LHCN-M2 (cell line): ENCODE data around the gene NOL3. TPM values are rescaled to one million over a fixed set of nuclear protein-coding genes. Genes with fewer than 3 reads are reported as not detected.

Experiments used
- DNase-seq: peaks from one replicate; pipeline ENCODE4 v3.0.0-alpha.2; 2012; ENCODE audit warnings: low read depth
- total RNA-seq: library from RNA; depleted of rRNA; stranded (reverse); fragments of >200 nt; gene quantifications from 2 replicates; pipeline ENCODE4 v1.2.3, GENCODE V29; 2014

NOL3 gene
- total RNA-seq, 1 experiment from 2014 or later, result 58.0 TPM

DNA sequence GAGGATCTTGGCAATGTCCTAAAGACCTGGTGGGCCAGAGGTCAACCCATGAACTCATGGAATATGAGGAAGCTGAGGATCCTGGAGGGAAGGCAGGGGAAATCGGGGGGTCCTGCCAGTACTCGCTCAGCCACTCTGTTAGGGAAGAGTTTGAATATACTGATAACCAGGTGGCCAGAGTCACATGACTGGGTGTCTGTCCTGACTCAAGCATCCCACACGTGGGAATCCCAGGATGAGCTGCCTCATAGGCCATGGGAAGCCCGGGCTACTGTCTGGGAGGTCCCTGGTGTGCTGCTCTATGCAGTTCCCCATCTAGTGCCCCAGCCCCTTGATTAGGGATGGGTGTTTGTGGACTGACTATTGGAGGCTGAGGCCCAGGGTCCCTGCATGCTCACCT is 18.0 kb downstream of the NOL3 start:
- no peak for DNase-seq

DNA sequence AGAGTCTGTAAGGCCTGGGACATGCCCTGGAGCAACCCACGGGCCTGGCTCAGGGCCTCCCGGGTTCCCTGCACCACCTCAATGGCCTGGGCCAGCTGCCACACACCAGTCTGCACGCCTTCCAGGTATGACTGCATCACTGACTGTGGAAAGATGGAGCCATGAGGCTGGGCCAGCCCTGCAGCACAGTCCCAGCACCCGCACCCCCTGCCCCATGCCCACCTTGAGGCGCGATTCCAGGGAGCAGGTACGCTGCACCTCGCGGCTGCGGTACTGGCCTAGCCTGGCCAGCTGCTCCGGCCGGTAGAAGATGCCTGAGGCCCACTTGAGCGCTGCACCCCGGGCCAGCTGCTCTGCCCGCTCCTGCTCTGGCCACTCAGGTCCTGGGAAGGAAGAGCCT is 18.5 kb downstream of the NOL3 start:
- no peak for DNase-seq

DNA sequence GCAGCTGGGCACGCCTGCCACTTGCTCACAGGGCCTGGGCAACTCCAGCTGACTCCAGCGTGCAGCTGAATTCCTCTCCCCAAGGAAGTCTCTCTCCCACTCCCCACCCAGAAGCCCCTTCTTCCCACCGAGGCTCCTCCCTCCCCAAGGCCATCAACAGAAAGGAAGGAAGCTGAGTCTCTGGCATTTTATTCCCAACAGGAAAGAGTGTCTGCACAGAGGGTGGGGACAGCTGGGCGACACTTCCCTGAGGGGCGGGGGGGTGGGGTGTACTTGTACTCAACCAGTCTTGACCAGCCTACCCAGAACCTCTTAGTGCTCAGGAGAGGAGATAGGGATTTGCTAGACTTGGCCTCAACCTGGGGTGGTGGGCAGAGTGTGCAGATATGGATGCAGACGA is 19.7 kb downstream of the NOL3 start, which contains the start of gene EXOC3L1:
EXOC3L1 (minus strand) TSS at position 96 of the 400 bp plus-strand sequence. CDS start 460 bp downstream, outside the sequence.
- no peak for DNase-seq

DNA sequence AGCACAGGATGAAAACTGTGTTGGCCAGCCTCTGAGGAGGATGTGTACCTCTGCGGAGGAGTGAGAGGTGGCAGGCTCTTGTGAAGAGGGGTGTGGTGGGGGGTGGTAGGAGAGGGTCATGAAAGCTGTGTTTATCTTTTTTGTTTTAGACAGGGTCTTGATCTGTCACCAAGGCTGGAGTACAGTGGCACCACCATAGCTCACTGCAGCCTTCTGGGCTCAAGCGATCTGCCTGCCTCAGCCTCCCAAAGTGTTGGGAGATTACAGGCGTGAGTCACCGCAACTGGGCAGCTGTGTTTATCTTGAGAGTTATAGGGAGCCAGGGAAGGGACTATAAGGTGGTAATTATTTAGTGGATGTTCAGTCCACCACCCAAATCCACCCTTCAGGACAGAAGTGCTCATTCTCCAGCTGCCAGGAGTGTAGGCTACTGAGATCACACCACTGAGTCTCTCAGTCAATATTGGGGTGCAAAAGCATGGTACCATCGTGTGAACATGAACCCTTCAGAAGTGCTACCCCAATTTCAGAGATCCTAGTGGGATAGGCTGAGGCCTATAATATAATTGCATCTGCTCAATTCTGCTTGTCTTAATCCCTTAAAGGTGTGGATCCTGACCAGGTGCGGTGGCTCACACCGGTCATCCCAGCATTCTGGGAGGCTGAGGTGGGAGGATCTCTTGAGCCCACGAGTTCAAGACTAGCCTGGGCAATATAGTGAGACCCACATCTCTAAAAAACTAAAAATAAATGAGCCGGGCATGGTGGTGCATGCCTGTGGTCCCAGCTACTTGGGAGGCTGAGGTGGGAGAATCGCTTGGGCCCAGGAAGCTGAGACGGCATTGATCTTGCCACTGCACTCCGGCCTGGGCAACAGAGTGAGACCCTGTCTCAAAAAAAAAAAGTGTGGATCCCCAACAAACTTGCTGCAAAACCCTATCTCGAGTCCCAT is 20.4 kb downstream of the NOL3 start:
- DNase-seq, result peak; percentile 75

DNA sequence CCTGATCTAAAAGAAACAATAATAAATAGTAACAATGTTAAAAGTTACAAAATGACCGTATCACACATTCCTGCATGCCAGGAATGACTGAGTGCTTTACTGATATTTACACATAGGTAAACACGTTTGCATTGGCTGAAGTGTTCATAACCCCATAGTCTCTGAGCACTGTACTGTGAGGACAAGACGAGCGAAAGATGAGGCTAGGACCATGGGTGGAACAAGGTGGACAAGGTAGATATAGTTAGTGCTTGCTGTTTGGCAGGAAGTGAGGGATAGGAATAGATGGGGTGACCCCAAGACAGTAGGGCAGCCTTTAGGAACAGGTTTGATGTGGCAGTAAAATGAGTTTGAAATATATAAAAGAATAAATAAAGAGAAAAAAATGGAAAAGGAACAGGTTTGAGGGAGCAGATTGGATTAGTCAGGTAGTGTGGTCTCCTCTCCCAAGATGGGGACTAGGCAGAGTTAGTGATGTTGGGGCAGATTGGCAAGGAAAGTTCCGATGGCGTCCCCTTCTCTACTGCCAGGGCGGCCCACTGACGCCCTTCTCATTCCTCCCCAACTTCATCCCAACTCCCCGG is 21.2 kb downstream of the NOL3 start:
- DNase-seq, result no peak

DNA sequence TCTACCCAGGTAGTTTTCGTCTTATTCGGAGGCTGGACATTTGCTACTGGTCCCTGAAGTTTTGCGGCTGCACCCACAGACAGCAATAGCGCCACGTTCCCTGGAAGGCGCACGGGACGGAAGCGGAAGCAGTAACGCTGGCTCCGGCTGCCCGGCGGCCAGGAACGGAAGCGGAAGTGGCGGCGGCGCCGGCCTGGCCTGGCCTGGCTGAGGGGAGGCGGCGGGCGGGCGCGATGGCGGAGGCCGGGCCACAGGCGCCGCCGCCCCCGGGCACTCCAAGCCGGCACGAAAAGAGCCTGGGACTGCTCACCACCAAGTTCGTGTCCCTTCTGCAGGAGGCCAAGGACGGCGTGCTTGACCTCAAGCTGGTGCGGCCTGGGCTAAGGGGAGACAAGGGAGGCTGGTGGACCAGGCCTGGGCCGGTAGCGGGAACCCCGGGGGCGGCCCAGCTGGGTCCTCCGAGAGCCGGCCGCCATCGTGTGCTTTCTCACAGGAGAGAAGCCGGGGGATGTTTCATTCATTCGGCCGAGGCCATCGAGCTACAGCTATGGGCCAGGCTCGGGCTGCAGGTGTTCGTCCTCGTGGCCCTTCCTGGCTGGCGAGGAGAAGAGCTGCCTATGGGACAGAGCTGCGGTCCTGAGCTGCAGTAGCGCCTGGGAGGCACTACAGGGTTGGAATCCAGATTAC is 21.8 kb downstream of the NOL3 start, which contains the start of gene E2F4:
E2F4 (plus strand) TSS at position 161 of the 687 bp plus-strand sequence; CDS start at position 234, 73 bp downstream.
- peak; percentile 87 for DNase-seq

DNA sequence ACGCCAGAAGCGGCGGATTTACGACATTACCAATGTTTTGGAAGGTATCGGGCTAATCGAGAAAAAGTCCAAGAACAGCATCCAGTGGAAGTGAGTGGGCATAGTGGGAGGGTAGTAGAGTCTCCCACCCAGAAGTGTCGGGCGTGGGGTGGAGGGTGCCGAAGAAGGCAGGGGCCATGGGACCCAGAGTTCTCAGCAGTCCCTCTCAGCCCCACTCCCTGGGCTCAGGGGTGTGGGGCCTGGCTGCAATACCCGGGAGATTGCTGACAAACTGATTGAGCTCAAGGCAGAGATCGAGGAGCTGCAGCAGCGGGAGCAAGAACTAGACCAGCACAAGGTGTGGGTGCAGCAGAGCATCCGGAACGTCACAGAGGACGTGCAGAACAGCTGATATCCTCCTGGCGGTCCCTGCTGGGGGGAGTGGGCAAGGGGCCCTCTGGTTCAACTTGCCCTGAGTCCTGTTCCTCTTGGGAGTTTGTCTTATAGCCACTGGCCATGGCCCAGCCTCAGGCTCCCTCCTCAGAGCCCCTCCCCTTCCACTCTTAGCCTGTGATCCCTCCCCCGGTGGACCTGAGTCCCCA is 22.5 kb downstream of the NOL3 start:
- DNase-seq, result no peak

DNA sequence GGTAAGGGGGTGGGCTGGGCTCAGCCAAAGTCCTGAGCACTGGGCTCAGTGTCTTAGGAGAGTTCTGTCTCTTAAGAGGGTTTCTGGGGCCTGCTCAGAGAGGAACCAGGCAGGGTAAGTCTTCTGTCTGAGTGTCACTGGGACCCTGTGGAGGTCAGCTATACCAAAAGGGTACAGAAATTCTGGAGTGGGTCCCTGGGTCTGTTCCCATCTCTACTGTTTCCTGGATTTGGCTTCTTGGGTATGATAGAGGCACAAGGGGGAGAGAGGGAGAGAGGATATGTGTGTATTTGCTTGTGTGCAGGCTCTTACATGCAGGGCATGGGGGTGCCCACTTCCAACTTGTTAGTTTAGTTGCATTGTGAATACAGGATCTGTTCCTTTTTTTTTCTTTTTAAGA is 23.2 kb downstream of the NOL3 start:
- DNase-seq, result no peak

DNA sequence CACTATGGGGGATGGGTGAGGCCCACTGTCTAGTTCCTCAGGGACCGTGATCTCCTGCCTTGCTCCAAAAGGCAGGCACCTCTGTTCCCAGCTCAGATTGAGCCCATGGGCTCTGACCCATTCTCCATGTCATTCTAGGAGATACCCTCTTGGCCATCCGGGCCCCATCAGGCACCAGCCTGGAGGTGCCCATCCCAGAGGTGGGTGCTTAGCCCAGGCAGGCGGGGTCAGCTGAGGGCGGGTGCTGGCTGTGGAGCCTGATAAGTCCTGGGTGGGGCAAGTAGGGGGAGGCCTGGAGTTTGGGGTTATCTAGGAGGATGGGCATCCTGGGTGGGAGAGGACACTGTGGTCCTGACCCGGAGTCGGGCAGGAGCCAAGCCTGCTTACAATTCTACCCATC is 23.9 kb downstream of the NOL3 start:
- DNase-seq, result no peak

DNA sequence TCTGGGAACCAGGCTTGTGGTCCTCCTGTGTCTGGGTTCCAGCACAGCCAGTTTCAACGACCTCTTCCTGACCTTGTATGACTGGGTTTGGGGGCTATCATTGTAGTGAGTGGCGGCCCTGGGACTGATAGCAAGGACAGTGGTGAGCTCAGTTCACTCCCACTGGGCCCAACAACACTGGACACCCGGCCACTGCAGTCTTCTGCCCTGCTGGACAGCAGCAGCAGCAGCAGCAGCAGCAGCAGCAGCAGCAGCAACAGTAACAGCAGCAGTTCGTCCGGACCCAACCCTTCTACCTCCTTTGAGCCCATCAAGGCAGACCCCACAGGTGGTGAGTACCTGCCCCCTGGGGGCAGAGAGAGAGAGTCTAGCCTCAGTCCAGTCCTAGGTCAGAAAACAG is 25.3 kb downstream of the NOL3 start:
- DNase-seq, result no peak

DNA sequence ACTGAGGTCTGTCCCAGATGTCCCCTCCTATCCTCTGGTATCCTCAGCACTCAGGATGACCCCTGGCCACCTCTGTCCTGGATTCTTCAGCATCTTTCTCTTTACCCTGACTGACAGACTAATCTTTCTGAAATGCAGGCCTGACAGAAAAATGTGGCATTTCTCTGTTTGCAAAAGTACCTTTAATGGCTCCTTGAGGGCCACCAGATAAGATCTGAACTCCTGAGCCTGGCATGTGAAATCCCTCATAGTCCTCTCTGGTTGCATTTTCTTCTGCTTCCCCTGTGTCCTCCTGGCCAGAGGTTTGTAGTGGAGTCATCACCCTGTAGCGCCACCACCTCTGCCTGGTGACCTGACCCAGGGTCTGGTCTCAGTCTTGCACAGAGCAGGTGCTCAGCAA is 26.5 kb downstream of the NOL3 start:
- DNase-seq, result no peak

DNA sequence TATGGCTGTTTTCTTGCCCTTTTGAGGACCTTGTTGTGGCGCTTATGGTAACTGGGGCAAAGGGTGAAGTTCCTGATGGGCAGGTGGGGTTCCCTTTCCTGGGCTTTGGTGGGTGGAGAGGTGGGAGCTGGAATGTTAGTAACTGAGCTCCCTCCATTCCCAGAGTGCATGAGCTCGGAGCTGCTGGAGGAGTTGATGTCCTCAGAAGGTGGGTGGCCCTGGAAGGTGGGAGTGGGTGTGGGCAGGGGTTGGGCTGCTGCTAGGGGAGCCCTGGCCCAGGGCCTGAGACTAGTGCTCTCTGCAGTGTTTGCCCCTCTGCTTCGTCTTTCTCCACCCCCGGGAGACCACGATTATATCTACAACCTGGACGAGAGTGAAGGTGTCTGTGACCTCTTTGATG is 27.4 kb downstream of the NOL3 start:
- DNase-seq, result no peak

DNA sequence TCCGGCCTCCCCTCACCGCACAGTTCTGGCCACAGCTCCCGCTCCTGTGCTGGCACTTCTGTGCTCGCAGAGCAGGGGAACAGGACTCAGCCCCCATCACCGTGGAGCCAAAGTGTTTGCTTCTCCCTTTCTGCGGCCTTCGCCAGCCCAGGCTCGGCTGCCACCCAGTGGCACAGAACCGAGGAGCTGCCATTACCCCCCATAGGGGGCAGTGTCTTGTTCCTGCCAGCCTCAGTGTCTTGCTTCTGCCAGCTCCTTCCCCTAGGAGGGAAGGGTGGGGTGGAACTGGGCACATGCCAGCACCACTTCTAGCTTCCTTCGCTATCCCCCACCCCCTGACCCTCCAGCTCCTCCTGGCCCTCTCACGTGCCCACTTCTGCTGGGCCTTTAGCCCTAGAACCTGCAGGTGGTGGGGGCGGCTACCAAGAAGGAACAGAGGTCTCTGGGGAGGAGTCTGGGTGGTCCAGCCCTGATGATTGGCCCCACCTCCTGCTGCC is 27.9 kb downstream of the NOL3 start:
- DNase-seq, result peak; percentile 50

DNA sequence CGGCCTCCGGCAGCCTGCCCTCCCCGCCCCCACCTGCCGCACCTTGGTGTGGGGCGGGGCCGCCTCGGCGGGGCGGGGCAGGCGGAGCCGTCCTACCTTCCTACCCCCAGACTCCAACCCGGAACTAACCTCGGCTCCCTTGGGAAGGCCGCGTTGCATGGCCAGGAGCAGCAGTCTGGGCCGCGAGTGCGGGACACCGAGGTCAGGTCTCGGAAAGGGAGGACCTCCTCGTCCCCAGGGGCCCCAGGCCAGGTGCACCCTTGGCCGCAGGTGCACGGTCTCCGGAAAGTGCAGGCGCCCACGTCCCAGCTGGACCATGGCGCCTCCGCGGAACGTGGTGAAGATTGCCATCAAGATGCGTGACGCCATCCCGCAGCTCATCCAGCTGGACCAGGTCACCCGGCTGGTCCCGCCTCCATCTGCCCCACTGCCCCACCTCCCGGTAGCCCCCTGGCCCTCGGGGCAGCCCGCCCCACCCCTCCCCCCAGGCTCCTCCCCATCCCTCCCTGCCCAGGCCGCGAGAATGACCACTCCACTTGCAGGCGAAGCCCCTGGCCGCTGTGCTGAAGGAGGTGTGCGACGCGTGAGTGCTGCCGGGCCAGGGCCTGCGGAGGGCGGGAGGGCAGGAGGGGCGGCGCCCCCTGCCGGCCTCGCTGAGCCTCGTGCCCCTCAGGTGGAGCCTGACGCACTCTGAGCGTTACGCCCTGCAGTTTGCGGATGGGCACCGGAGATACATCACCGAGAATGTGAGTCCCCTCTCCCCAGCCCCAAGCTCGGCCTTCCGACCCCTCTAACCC is 28.9 kb downstream of the NOL3 start, which contains the start of gene ELMO3:
ELMO3 (plus strand) TSS at position 121 of the 797 bp plus-strand sequence; CDS start at position 317, 196 bp downstream.
- DNase-seq, result no peak

DNA sequence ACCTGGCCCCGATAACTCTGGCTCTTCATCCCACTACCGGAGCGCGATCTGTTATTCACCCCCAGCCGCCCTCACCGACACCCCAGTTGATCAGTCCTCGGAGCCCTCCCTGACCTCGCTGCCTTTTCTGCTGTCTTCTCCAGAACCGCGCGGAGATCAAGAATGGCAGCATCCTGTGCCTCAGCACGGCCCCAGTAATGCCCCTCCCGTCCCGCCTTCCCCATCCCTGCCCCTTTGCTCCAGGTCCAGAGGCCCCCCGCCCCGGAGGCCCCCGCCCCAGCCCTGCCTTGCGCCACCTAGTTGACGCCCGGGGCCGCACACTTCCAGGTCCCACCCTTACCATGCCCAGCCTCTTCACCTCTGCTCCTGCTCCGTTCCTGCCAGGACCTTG is 29.5 kb downstream of the NOL3 start:
- no peak for DNase-seq

DNA sequence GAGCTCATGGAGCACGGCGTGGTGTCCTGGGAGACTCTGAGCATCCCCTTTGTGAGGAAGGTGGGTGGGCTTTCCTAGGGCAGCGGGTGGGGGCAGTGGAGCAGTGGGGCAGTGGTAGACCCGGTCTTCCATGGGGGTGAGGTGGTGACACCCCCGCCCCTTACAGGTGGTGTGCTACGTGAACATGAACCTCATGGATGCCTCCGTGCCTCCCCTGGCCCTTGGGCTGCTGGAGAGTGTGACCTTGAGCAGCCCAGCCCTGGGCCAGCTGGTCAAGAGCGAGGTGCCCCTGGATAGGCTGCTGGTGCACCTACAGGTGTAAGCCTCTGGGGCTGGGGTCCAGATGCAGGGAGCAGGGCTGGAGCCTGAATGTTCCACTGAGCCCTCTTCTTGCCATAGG is 30.2 kb downstream of the NOL3 start:
- DNase-seq, result no peak

DNA sequence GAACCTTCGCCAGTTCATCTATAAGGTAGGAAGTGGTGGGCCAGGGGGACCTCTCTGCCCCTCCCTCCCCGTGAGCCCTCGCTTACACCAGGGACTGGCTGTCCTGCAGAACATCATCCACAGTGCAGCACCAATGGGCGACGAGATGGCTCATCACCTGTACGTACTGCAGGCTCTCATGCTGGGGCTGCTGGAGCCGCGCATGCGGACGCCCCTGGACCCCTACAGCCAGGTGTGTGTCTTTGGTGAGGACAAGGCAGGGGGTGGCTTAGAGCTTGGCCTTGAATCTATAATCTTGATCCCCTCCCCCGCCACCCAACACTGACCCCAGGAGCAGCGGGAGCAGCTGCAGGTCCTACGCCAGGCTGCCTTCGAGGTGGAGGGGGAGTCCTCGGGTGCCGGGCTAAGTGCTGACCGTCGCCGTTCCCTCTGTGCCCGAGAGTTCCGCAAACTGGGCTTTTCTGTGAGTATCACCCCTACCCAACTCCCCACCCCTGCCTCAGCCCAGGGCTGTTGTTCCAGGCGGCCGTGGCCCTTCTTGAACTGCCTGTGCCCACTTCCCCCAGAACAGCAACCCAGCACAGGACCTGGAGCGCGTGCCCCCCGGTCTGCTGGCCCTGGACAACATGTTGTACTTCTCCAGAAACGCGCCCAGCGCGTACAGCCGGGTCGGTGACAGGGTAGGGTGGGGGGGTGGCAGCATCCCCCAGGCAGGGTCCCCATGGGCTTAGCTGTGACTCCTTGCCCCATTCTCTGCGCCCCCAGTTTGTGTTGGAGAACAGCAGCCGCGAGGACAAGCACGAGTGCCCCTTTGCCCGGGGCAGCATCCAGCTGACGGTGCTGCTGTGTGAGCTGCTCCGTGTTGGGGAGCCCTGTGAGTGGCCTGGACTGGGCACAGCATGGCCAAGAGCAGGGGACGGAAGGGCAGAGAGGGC is 31.3 kb downstream of the NOL3 start:
- no peak for DNase-seq

DNA sequence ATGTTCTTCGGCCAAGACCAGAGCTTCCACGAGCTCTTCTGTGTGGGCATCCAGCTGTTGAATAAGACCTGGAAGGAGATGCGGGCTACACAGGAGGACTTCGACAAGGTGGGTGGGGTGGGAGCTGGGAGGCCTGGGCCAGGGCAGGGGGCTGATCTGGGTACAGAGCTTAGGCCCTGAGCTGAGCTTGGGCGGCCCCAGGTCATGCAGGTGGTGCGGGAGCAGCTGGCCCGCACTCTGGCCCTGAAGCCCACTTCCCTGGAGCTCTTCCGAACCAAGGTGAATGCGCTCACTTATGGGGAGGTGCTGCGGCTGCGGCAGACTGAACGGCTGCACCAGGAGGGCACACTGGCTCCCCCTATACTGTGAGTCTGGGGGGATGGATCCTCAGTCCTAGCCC is 32.1 kb downstream of the NOL3 start:
- no peak for DNase-seq

DNA sequence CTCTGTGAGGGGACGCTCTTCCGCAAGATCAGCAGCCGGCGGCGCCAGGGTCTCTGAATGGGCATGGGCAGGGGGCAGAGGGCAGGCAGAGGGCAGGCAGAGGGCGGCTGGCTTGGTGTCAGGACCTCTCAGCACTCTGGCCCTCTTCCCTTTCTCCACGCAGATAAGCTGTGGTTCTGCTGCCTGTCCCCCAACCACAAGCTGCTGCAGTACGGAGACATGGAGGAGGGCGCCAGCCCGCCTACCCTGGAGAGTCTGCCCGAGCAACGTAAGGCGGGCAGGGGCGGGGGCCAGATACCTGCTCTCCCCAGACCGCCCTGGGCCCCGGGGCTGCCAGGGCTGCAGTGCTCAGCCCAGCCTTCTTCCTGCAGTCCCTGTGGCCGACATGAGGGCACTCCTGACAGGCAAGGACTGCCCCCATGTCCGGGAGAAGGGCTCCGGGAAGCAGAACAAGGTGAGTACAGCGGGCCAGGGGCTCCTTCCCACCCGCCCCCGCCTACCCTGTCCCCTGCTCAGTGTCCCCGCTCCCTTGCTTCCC is 32.7 kb downstream of the NOL3 start:
- DNase-seq, result no peak
